GM13977 (cell line): Measurements from ENCODE around the gene NRIP2.

Experiments used
- DNase-seq: peaks from one replicate; pipeline ENCODE4 v3.0.0; 2012; ENCODE audit warnings: low spot score
- CTCF ChIP-seq: IDR thresholded peaks from 2 replicates; pipeline ENCODE4 v1.5.1; 2012; ENCODE audit warnings: mild to moderate bottlenecking, control low read depth; ENCODE audit not compliant: insufficient read depth; ENCODE audit errors: extremely low read depth, missing control alignments
- in situ Hi-C: fragments of 300-500 bp; cut with MboI; formaldehyde crosslinking; loops from one replicate; pipeline ENCODE4 v1.12.0; 2022; ENCODE audit warnings: low sequenced_read_pairs, low pct_unique_long_range_greater_than_20kb, mixed read lengths, inconsistent platforms; ENCODE audit not compliant: unreplicated experiment

NRIP2 gene

GRCh38 chr12:2801044-2801783 is 33.6 kb downstream of the NRIP2 start:
- no peak for TF ChIP-seq CTCF
- in situ Hi-C loops: no loop called here
- DNase-seq: no peak

- no peak for TF ChIP-seq CTCF
- no peak for DNase-seq
- in situ Hi-C loops: no loop called here
Observed at GRCh38 chr12:2800046-2800570, 34.7 kb downstream of the NRIP2 start.

GRCh38 chr12:2797721-2798418 is 37.0 kb downstream of the NRIP2 start:
- in situ Hi-C loops: no loop called here
- peak; percentile 17 for TF ChIP-seq CTCF

GRCh38 chr12:2796187-2796666 is 38.6 kb downstream of the NRIP2 start:
- no peak for DNase-seq
- in situ Hi-C loops: no loop called here
- TF ChIP-seq CTCF: peak; percentile 14

More at GRCh38 chr12:2797721-2798418, 37.0 kb downstream of the NRIP2 start:
- DNase-seq: no peak

- in situ Hi-C loops: no loop called here
- TF ChIP-seq CTCF: no peak
- DNase-seq: peak; percentile 94
Observed at GRCh38 chr12:2795291-2796186, 39.3 kb downstream of the NRIP2 start.

- no peak for TF ChIP-seq CTCF
- peak; percentile 98 for DNase-seq
- in situ Hi-C loops: no loop called here
Observed at GRCh38 chr12:2794736-2795289, 40.0 kb downstream of the NRIP2 start, which contains the start of gene FKBP4. Gene FKBP4, plus strand, starts transcription at chr12:2794970. Its CDS starts 170 bp downstream, at chr12:2795140.
